Head of caudate nucleus (tissue), 42 donors: ENCODE data around the gene ACBD6.

ENCODE experiments used
- DNase-seq, 42 donors: peaks; one replicate each; pipeline versions ENCODE4 v3.0.0 to v3.0.0-alpha.2; 2020 to 2021; ENCODE audit warnings: mixed read lengths in 7 of 42
- intact Hi-C: fragments of 100-400 bp; cut with DNase I; formaldehyde crosslinking; loops from one replicate; pipeline ENCODE4 v1.15.0; 2022

Gene ACBD6

GRCh38 chr1:180287988-180288705 is 214.2 kb downstream of the ACBD6 start:
- intact Hi-C loops = no loop called here
- DNase-seq = peak in 6 of 42 donors; percentile 21 to 69 (median 33)

- intact Hi-C loops = no loop called here
- no peak for DNase-seq
These were observed 216.0 kb downstream of the ACBD6 start for GRCh38 chr1:180286417-180286816.

- no peak for DNase-seq
- intact Hi-C loops = no loop called here
These were observed 219.3 kb downstream of the ACBD6 start for GRCh38 chr1:180283098-180283497.

GRCh38 chr1:180282401-180283044 is 219.9 kb downstream of the ACBD6 start:
- intact Hi-C loops = no loop called here
- no peak for DNase-seq

- no peak for DNase-seq
- intact Hi-C loops = no loop called here
These were observed 220.9 kb downstream of the ACBD6 start for GRCh38 chr1:180281490-180281889.

- intact Hi-C loops = no loop called here
These were observed 221.8 kb downstream of the ACBD6 start for GRCh38 chr1:180280617-180281016.

GRCh38 chr1:180279651-180280050 is 222.7 kb downstream of the ACBD6 start:
- intact Hi-C loops = no loop called here
- no peak for DNase-seq

More at GRCh38 chr1:180280617-180281016, 221.8 kb downstream of the ACBD6 start:
- no peak for DNase-seq

- DNase-seq = peak in 1 of 42 donors; percentile 35
- intact Hi-C loops = no loop called here
These were observed 223.6 kb downstream of the ACBD6 start for GRCh38 chr1:180278596-180279395.

GRCh38 chr1:180278194-180278515 is 224.2 kb downstream of the ACBD6 start:
- peak in 2 of 42 donors; percentile 17 to 35 for DNase-seq
- intact Hi-C loops = no loop called here

- intact Hi-C loops = no loop called here
- DNase-seq = no peak
These were observed 224.7 kb downstream of the ACBD6 start for GRCh38 chr1:180277476-180278193.

- intact Hi-C loops = no loop called here
- no peak for DNase-seq
These were observed 226.7 kb downstream of the ACBD6 start for GRCh38 chr1:180275726-180276125.

- DNase-seq = peak in 2 of 42 donors; percentile 1 to 12
- intact Hi-C loops = no loop called here
These were observed 228.2 kb downstream of the ACBD6 start for GRCh38 chr1:180274221-180274620.

- DNase-seq = no peak
- intact Hi-C loops = no loop called here
These were observed 229.3 kb downstream of the ACBD6 start for GRCh38 chr1:180273066-180273465.

- DNase-seq = no peak
- intact Hi-C loops = no loop called here
These were observed 230.0 kb downstream of the ACBD6 start for GRCh38 chr1:180272395-180272794.

- DNase-seq = no peak
- intact Hi-C loops = no loop called here
These were observed 230.8 kb downstream of the ACBD6 start for GRCh38 chr1:180271272-180272255.

GRCh38 chr1:180270530-180271271 is 231.7 kb downstream of the ACBD6 start:
- intact Hi-C loops = no loop called here
- no peak for DNase-seq

GRCh38 chr1:180269645-180270529 is 232.5 kb downstream of the ACBD6 start:
- DNase-seq = no peak
- intact Hi-C loops = no loop called here
